CD4-positive, alpha-beta memory T cell (primary cell): ENCODE data around the gene METTL24. TPM values are rescaled to one million over a fixed set of nuclear protein-coding genes. Genes with fewer than 3 reads are reported as not detected.

Source experiments
- CTCF ChIA-PET: fragments of 350-600 bp; sonication (Branson Sonifier 250); formaldehyde crosslinking; loops from one replicate; lab custom pipeline; 2021; ENCODE audit warnings: inconsistent platforms; ENCODE audit not compliant: partially characterized antibody; lab: Charles Lee
- POLR2A ChIA-PET: fragments of 350-600 bp; sonication (Branson Sonifier 250); formaldehyde crosslinking; loops from one replicate; lab custom pipeline; 2021; ENCODE audit not compliant: partially characterized antibody; lab: Charles Lee
- DNase-seq, 5 donors: peaks; one replicate each; pipeline versions ENCODE4 v3.0.0 to v3.0.0-alpha.2; 2020 to 2022; ENCODE audit warnings: mixed read lengths in 1 of 5
- H3K27ac ChIP-seq: one replicate; pipeline ENCODE4 v1.7.0; 2013; ENCODE audit warnings: low read depth, low read length
- H3K27me3 ChIP-seq: 2 replicates; pipeline ENCODE4 v1.7.0; 2013; ENCODE audit warnings: mild to moderate bottlenecking, low read length, moderate library complexity; ENCODE audit not compliant: insufficient read depth
- H3K36me3 ChIP-seq: 2 replicates; pipeline ENCODE4 v1.7.0; 2013; ENCODE audit warnings: mild to moderate bottlenecking, low read length, moderate library complexity; ENCODE audit not compliant: insufficient read depth
- H3K4me1 ChIP-seq: 2 replicates; pipeline ENCODE4 v1.7.0; 2013; ENCODE audit warnings: mild to moderate bottlenecking, low read length, moderate library complexity; ENCODE audit not compliant: insufficient read depth
- H3K4me3 ChIP-seq, 2 donors: one replicate each; pipeline ENCODE4 v1.7.0; 2013; ENCODE audit warnings: low read length in 2 of 2, mild to moderate bottlenecking in 1 of 2
- H3K9me3 ChIP-seq, 2 donors: one replicate each; pipeline ENCODE4 v1.7.0; 2013; ENCODE audit warnings: low read length in 2 of 2, control low read depth in 1 of 2; ENCODE audit not compliant: control insufficient read depth in 1 of 2
- H3K27ac Mint-ChIP-seq, 7 donors: one replicate each; pipeline ENCODE4 v1.8.0; 2020 to 2021; ENCODE audit warnings: mixed read lengths in 7 of 7, mild to moderate bottlenecking in 6 of 7, inconsistent platforms in 3 of 7, moderate library complexity in 3 of 7
- H3K27me3 Mint-ChIP-seq, 2 donors: one replicate each; pipeline ENCODE4 v1.8.0; 2020 to 2021; ENCODE audit warnings: mixed read lengths in 2 of 2
- H3K36me3 Mint-ChIP-seq, 2 donors: one replicate each; pipeline ENCODE4 v1.8.0; 2020 to 2021; ENCODE audit warnings: mixed read lengths in 2 of 2, inconsistent platforms in 1 of 2, mild to moderate bottlenecking in 1 of 2
- H3K4me1 Mint-ChIP-seq, 4 donors: one replicate each; pipeline ENCODE4 v1.8.0; 2020 to 2021; ENCODE audit warnings: mixed read lengths in 4 of 4, mild to moderate bottlenecking in 1 of 4
- H3K4me3 Mint-ChIP-seq, 8 donors: one replicate each; pipeline ENCODE4 v1.8.0; 2020 to 2021; ENCODE audit warnings: mixed read lengths in 8 of 8, mild to moderate bottlenecking in 7 of 8, moderate library complexity in 6 of 8, inconsistent platforms in 3 of 8
- H3K9me3 Mint-ChIP-seq, 8 donors: one replicate each; pipeline ENCODE4 v1.8.0; 2020 to 2021; ENCODE audit warnings: mixed read lengths in 8 of 8, mild to moderate bottlenecking in 5 of 8, inconsistent platforms in 3 of 8, moderate library complexity in 1 of 8
- intact Hi-C: fragments of 100-400 bp; cut with micrococcal nuclease; formaldehyde crosslinking; loops from one replicate; pipeline ENCODE4 v1.15.1; 2023
- polyA plus RNA-seq, 2 donors: library from polyadenylated mRNA; unstranded; fragments of 300-500 nt; fragmentation: Illumina TruSeq; gene quantifications; one replicate each; pipeline ENCODE4 v1.2.3, GENCODE V29; 2021
- total RNA-seq, 2 experiments: library from RNA; stranded (reverse); gene quantifications; one replicate each; pipeline ENCODE4 v1.2.3, GENCODE V29; 2021

Gene METTL24
- total and polyA plus RNA-seq, 4 experiments from 2014 or later, result 0.29 to 0.69 (median 0.39) TPM; not detected in 1

GRCh38 chr6:110322874-110323242 is 35.3 kb downstream of the METTL24 start:
- Mint-ChIP-seq H3K4me3 (no peak overlapping the region), H3K27me3 (no peaks in the 10 kb centered on the region), H3K36me3 (no peaks in the 10 kb centered on the region), H3K27ac (no peak overlapping the region), H3K9me3 (no peaks in the 10 kb centered on the region), H3K4me1 (no peaks in the 10 kb centered on the region)
- Histone ChIP-seq H3K27ac (no peak overlapping the region), H3K4me1 (no peaks in the 10 kb centered on the region), H3K9me3 (no peaks in the 10 kb centered on the region), H3K36me3 (no peaks in the 10 kb centered on the region), H3K4me3 (no peak overlapping the region), H3K27me3 (no peaks in the 10 kb centered on the region)
- ChIA-PET POLR2A (no interaction called here), CTCF (no interaction called here)
- intact Hi-C loops, result no loop called here
- DNase-seq, result no peak

GRCh38 chr6:110322151-110322873 is 35.8 kb downstream of the METTL24 start:
- Histone ChIP-seq H3K36me3 (no peaks in the 10 kb centered on the region), H3K4me1 (no peaks in the 10 kb centered on the region), H3K27ac (no peak overlapping the region), H3K27me3 (no peaks in the 10 kb centered on the region), H3K9me3 (no peaks in the 10 kb centered on the region), H3K4me3 (no peak overlapping the region)
- Mint-ChIP-seq H3K4me1 (no peaks in the 10 kb centered on the region), H3K27ac (no peak overlapping the region), H3K27me3 (no peaks in the 10 kb centered on the region), H3K36me3 (no peaks in the 10 kb centered on the region), H3K9me3 (no peaks in the 10 kb centered on the region), H3K4me3 (no peak overlapping the region)
- POLR2A ChIA-PET, result no interaction called here
- DNase-seq, result no peak
- intact Hi-C loops, result no loop called here
- CTCF ChIA-PET, result no interaction called here

GRCh38 chr6:110320307-110320706 is 37.8 kb downstream of the METTL24 start:
- peaks cover 0 to 4% of the 10 kb centered on the region in 2 donors for H3K27me3 Mint-ChIP-seq
- H3K27ac Mint-ChIP-seq, result no peak overlapping the region
- no peak overlapping the region for H3K4me3 ChIP-seq
- ChIA-PET POLR2A (no interaction called here), CTCF (interaction anchor here (0.5 kb wide), 1 partner anchor 448 kb away, joined by 3 read pairs; no protein-coding TSS in a partner anchor)
- intact Hi-C loops, result no loop called here
- no peaks in the 10 kb centered on the region for H3K9me3 ChIP-seq
- no peak overlapping the region for H3K4me3 Mint-ChIP-seq
- DNase-seq, result no peak
- H3K36me3 ChIP-seq, result no peaks in the 10 kb centered on the region
- H3K36me3 Mint-ChIP-seq, result no peaks in the 10 kb centered on the region
- no peaks in the 10 kb centered on the region for H3K9me3 Mint-ChIP-seq
- no peaks in the 10 kb centered on the region for H3K4me1 ChIP-seq
- no peaks in the 10 kb centered on the region for H3K4me1 Mint-ChIP-seq
- no peaks in the 10 kb centered on the region for H3K27me3 ChIP-seq
- H3K27ac ChIP-seq, result no peak overlapping the region

GRCh38 chr6:110319843-110320242 is 38.3 kb downstream of the METTL24 start:
- intact Hi-C loops, result no loop called here
- Mint-ChIP-seq H3K4me1 (no peaks in the 10 kb centered on the region), H3K36me3 (no peaks in the 10 kb centered on the region), H3K9me3 (no peaks in the 10 kb centered on the region), H3K27me3 (peaks cover 0 to 4% of the 10 kb centered on the region in 2 donors), H3K4me3 (no peak overlapping the region), H3K27ac (no peak overlapping the region)
- Histone ChIP-seq H3K36me3 (no peaks in the 10 kb centered on the region), H3K27ac (no peak overlapping the region), H3K27me3 (no peaks in the 10 kb centered on the region), H3K4me3 (no peak overlapping the region), H3K9me3 (no peaks in the 10 kb centered on the region), H3K4me1 (no peaks in the 10 kb centered on the region)
- POLR2A ChIA-PET, result no interaction called here
- CTCF ChIA-PET, result interaction anchor here (0.5 kb wide), 1 partner anchor 448 kb away, joined by 3 read pairs; no protein-coding TSS in a partner anchor
- DNase-seq, result no peak

DNA sequence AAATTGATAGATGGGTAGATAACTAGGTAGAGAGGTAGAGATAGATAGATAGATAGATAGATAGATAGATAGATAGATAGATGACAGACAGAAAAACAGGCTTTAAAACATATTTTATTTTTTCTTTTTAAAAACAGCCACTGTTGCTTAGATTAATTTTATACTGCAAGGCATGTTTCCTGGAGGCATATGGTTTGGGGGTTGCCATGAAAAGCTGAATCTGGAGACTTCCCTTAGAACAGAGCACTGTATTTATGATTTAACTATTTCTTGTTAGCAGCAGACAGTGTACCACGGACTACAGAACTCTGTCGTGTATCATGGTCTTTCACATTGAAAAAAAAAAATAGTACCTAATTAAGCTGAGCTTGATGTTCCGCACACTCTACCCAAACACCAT is 38.8 kb downstream of the METTL24 start:
- H3K27me3 Mint-ChIP-seq, result peaks cover 0 to 4% of the 10 kb centered on the region in 2 donors
- Histone ChIP-seq H3K4me1 (no peaks in the 10 kb centered on the region), H3K27me3 (no peaks in the 10 kb centered on the region), H3K9me3 (no peaks in the 10 kb centered on the region), H3K27ac (no peak overlapping the region), H3K4me3 (no peak overlapping the region), H3K36me3 (no peaks in the 10 kb centered on the region)
- H3K4me3 Mint-ChIP-seq, result no peak overlapping the region
- H3K36me3 Mint-ChIP-seq, result no peaks in the 10 kb centered on the region
- no peaks in the 10 kb centered on the region for H3K9me3 Mint-ChIP-seq
- no peak overlapping the region for H3K27ac Mint-ChIP-seq
- no peak for DNase-seq
- POLR2A ChIA-PET, result no interaction called here
- intact Hi-C loops, result no loop called here
- no peaks in the 10 kb centered on the region for H3K4me1 Mint-ChIP-seq
- CTCF ChIA-PET, result no interaction called here

- CTCF ChIA-PET, result no interaction called here
- no peak overlapping the region for H3K4me3 Mint-ChIP-seq
- intact Hi-C loops, result no loop called here
- Histone ChIP-seq H3K27ac (no peak overlapping the region), H3K4me1 (no peaks in the 10 kb centered on the region), H3K27me3 (no peaks in the 10 kb centered on the region), H3K36me3 (no peaks in the 10 kb centered on the region), H3K4me3 (no peak overlapping the region), H3K9me3 (no peaks in the 10 kb centered on the region)
- POLR2A ChIA-PET, result no interaction called here
- no peak overlapping the region for H3K27ac Mint-ChIP-seq
- no peak for DNase-seq
- no peaks in the 10 kb centered on the region for H3K36me3 Mint-ChIP-seq
- peaks cover 1 to 4% of the 10 kb centered on the region in 2 donors for H3K27me3 Mint-ChIP-seq
- H3K9me3 Mint-ChIP-seq, result no peaks in the 10 kb centered on the region
- no peaks in the 10 kb centered on the region for H3K4me1 Mint-ChIP-seq
Observed at GRCh38 chr6:110318971-110319370, 39.2 kb downstream of the METTL24 start.

GRCh38 chr6:110317646-110318045 is 40.5 kb downstream of the METTL24 start:
- Histone ChIP-seq H3K4me1 (no peaks in the 10 kb centered on the region), H3K27me3 (no peaks in the 10 kb centered on the region), H3K4me3 (no peak overlapping the region), H3K27ac (no peak overlapping the region), H3K9me3 (no peaks in the 10 kb centered on the region), H3K36me3 (no peaks in the 10 kb centered on the region)
- no peaks in the 10 kb centered on the region for H3K9me3 Mint-ChIP-seq
- intact Hi-C loops, result no loop called here
- DNase-seq, result no peak
- no peaks in the 10 kb centered on the region for H3K36me3 Mint-ChIP-seq
- H3K4me3 Mint-ChIP-seq, result no peak overlapping the region
- peaks cover 1 to 4% of the 10 kb centered on the region in 2 donors for H3K27me3 Mint-ChIP-seq
- no peak overlapping the region for H3K27ac Mint-ChIP-seq
- H3K4me1 Mint-ChIP-seq, result no peaks in the 10 kb centered on the region
- ChIA-PET CTCF (no interaction called here), POLR2A (no interaction called here)
